ENCODE measurements around the gene SSC5D. TPM values are rescaled to one million over a fixed set of nuclear protein-coding genes. Genes with fewer than 3 reads are reported as not detected.

The SSC5D gene
- polyA plus RNA-seq, 3 donors, result 0.08 TPM; not detected in 2

- no peaks in the 10 kb centered on the region for H3K9me3 ChIP-seq (replicated peaks in 1 of 2; ENCODE audit: control insufficient read depth in 1 of 2, insufficient read depth in 1 of 2, low read length in 2 of 2)
- intact Hi-C loops (cut with micrococcal nuclease), result loop anchor here (5.0 kb wide), 2 partner anchors 33 to 358 kb away; no protein-coding TSS in a partner anchor
- TF ChIP-seq CTCF (IDR thresholded peaks at IDR 0.05), result no peak
Observed at GRCh38 chr19:55500368-55500952, 12.2 kb downstream of the SSC5D start.

GRCh38 chr19:55502197-55502952, 14.1 kb downstream of the SSC5D start:
- H4K20me1 ChIP-seq (ENCODE audit: insufficient read depth, low read length), result no peaks in the 10 kb centered on the region
- H2AFZ ChIP-seq (ENCODE audit: insufficient read depth, low read depth, low read length, poor library complexity, severe bottlenecking), result no peak overlapping the region
- Mint-ChIP-seq H3K27ac (peak overlapping the region in 1 of 7 donors; percentile 16), H3K27me3 (ENCODE audit: low read depth in 3 of 3) (peaks cover 5 to 14% (median 11%) of the 10 kb centered on the region in 3 donors), H3K4me3 (peak overlapping the region in 1 of 2 donors; percentile 1), H3K9me3 (peaks cover 0 to 16% (median 9%) of the 10 kb centered on the region in 7 donors), H3K36me3 (peaks cover 0 to 2% of the 10 kb centered on the region in 2 donors), H3K4me1 (peaks cover 9% of the 10 kb centered on the region)
- H3K27me3 ChIP-seq (ENCODE audit: control insufficient read depth in 2 of 2, insufficient read depth in 2 of 2, low read length in 2 of 2), result peaks cover 0 to 3% of the 10 kb centered on the region in 2 donors
- no peak overlapping the region for H3K9ac ChIP-seq (ENCODE audit: insufficient read depth, low read length, poor library complexity, severe bottlenecking)
- WGBS (ENCODE audit: insufficient coverage), result 98% methylated on average over 8 of the region's 9 CpGs
- no peaks in the 10 kb centered on the region for H3K36me3 ChIP-seq (replicated peaks in 1 of 2; ENCODE audit: control insufficient read depth in 1 of 2, insufficient read depth in 2 of 2, low read length in 2 of 2)
- intact Hi-C loops (cut with micrococcal nuclease), result loop anchor here (5.0 kb wide), 2 partner anchors 35 to 360 kb away; no protein-coding TSS in a partner anchor
- no peak overlapping the region for H3K4me3 ChIP-seq (replicated peaks in 1 of 3; ENCODE audit: low read depth in 2 of 3, low read length in 3 of 3)
- DNase-seq, result no peak
- H3K27ac ChIP-seq (ENCODE audit: low read depth in 1 of 2, low read length in 2 of 2), result no peak overlapping the region
- H3K4me2 ChIP-seq (replicated peaks; ENCODE audit: extremely low read depth, low read length, poor library complexity, severe bottlenecking), result no peak overlapping the region
- H3K9me3 ChIP-seq (replicated peaks in 1 of 2; ENCODE audit: control insufficient read depth in 1 of 2, insufficient read depth in 1 of 2, low read length in 2 of 2), result no peaks in the 10 kb centered on the region
- no peaks in the 10 kb centered on the region for H3K79me2 ChIP-seq (ENCODE audit: insufficient read depth, low read length)
- peaks cover 5 to 11% of the 10 kb centered on the region in 2 donors for H3K4me1 ChIP-seq (ENCODE audit: control insufficient read depth in 1 of 2, insufficient read depth in 2 of 2, low read length in 2 of 2)
- no peak for TF ChIP-seq CTCF (IDR thresholded peaks at IDR 0.05)

More at GRCh38 chr19:55500368-55500952, 12.2 kb downstream of the SSC5D start:
- Histone ChIP-seq H3K27me3 (ENCODE audit: control insufficient read depth in 2 of 2, insufficient read depth in 2 of 2, low read length in 2 of 2) (peaks cover 0 to 2% of the 10 kb centered on the region in 2 donors), H3K27ac (ENCODE audit: low read depth in 1 of 2, low read length in 2 of 2) (no peak overlapping the region), H3K4me3 (replicated peaks in 1 of 3; ENCODE audit: low read depth in 2 of 3, low read length in 3 of 3) (no peak overlapping the region), H3K9ac (ENCODE audit: insufficient read depth, low read length, poor library complexity, severe bottlenecking) (no peak overlapping the region), H4K20me1 (ENCODE audit: insufficient read depth, low read length) (no peaks in the 10 kb centered on the region), H3K79me2 (ENCODE audit: insufficient read depth, low read length) (no peaks in the 10 kb centered on the region), H2AFZ (ENCODE audit: insufficient read depth, low read depth, low read length, poor library complexity, severe bottlenecking) (no peak overlapping the region), H3K36me3 (replicated peaks in 1 of 2; ENCODE audit: control insufficient read depth in 1 of 2, insufficient read depth in 2 of 2, low read length in 2 of 2) (no peaks in the 10 kb centered on the region), H3K4me1 (ENCODE audit: control insufficient read depth in 1 of 2, insufficient read depth in 2 of 2, low read length in 2 of 2) (peaks cover 5 to 11% of the 10 kb centered on the region in 2 donors), H3K4me2 (replicated peaks; ENCODE audit: extremely low read depth, low read length, poor library complexity, severe bottlenecking) (no peak overlapping the region)
- Mint-ChIP-seq H3K27ac (peak overlapping the region in 1 of 7 donors; percentile 38), H3K27me3 (ENCODE audit: low read depth in 3 of 3) (peaks cover 5 to 10% (median 7%) of the 10 kb centered on the region in 3 donors), H3K9me3 (peaks cover 0 to 16% (median 10%) of the 10 kb centered on the region in 7 donors), H3K4me1 (peaks cover 9% of the 10 kb centered on the region), H3K36me3 (peaks cover 0 to 2% of the 10 kb centered on the region in 2 donors), H3K4me3 (no peak overlapping the region)
- no peak for DNase-seq
- WGBS (ENCODE audit: insufficient coverage), result 98% methylated on average over 23 of the region's 26 CpGs
